ENCODE results near the gene TOR1AIP2.
A peak's percentile ranks its signal among the peaks of the same experiment; 100 is the strongest.

TOR1AIP2 gene

DNA sequence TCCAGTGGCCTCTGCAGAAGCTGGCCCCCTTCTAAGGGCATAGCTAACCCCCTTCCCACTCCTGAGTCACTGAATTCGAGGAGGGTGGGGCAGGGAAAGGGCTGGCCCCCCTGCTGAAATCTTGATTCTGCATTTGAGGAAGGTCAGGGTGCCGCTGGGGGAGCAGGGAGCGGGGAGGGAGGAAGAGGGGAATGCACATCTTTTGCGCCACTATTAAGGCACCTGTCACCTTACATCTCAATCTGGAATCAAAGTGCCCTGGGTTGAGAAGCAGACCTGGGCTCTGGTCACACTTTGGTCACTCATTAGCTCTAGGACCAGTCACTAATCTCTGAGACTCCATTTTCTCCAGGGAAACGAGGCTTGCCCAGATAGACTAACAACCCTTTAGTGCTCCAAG, 62.0 kb downstream of the TOR1AIP2 start:
- Histone ChIP-seq H2AFZ (peak overlapping the region; percentile 73), H3K27me3 (ENCODE audit: control insufficient read depth, insufficient read depth, low read length) (no peaks in the 10 kb centered on the region), H3K4me3 (ENCODE audit: low read depth, low read length) (no peak overlapping the region), H3K4me2 (ENCODE audit: low read length) (peak overlapping the region; percentile 94), H3K36me3 (ENCODE audit: control insufficient read depth, insufficient read depth, low read length) (no peaks in the 10 kb centered on the region), H3K9me3 (ENCODE audit: control insufficient read depth, low read length) (no peaks in the 10 kb centered on the region), H3K27ac (no peak overlapping the region), H3K79me2 (no peaks in the 10 kb centered on the region), H3K9ac (no peak overlapping the region), H3K4me1 (no peaks in the 10 kb centered on the region)
- TF ChIP-seq, protein P1, sequence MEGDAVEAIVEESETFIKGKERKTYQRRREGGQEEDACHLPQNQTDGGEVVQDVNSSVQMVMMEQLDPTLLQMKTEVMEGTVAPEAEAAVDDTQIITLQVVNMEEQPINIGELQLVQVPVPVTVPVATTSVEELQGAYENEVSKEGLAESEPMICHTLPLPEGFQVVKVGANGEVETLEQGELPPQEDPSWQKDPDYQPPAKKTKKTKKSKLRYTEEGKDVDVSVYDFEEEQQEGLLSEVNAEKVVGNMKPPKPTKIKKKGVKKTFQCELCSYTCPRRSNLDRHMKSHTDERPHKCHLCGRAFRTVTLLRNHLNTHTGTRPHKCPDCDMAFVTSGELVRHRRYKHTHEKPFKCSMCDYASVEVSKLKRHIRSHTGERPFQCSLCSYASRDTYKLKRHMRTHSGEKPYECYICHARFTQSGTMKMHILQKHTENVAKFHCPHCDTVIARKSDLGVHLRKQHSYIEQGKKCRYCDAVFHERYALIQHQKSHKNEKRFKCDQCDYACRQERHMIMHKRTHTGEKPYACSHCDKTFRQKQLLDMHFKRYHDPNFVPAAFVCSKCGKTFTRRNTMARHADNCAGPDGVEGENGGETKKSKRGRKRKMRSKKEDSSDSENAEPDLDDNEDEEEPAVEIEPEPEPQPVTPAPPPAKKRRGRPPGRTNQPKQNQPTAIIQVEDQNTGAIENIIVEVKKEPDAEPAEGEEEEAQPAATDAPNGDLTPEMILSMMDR (IDR thresholded peaks at IDR 0.05): no peak

DNA sequence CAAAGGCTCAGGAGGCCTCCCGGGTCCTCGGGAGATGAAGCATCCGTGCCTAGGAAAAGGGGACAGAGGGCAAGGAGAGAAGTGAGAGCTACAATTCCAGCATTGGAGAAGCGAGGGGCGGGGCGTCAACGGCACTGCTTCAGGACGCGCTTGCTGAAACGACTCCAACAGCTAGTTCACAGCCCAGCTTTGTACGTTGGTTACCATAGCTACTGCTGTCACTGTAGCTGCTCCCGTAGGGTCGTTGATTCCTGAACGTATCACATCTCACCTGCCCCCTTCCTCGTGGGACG, 63.1 kb downstream of the TOR1AIP2 start:
- Histone ChIP-seq H3K9ac (no peak overlapping the region), H3K4me3 (ENCODE audit: low read depth, low read length) (peak overlapping the region; percentile 62), H2AFZ (peak overlapping the region; percentile 73), H3K79me2 (no peaks in the 10 kb centered on the region), H3K27ac (no peak overlapping the region), H3K36me3 (ENCODE audit: control insufficient read depth, insufficient read depth, low read length) (no peaks in the 10 kb centered on the region), H3K9me3 (ENCODE audit: control insufficient read depth, low read length) (no peaks in the 10 kb centered on the region), H3K4me1 (no peaks in the 10 kb centered on the region), H3K27me3 (ENCODE audit: control insufficient read depth, insufficient read depth, low read length) (no peaks in the 10 kb centered on the region), H3K4me2 (ENCODE audit: low read length) (peak overlapping the region; percentile 94)
- TF ChIP-seq, protein P1 (IDR thresholded peaks at IDR 0.05): no peak

DNA sequence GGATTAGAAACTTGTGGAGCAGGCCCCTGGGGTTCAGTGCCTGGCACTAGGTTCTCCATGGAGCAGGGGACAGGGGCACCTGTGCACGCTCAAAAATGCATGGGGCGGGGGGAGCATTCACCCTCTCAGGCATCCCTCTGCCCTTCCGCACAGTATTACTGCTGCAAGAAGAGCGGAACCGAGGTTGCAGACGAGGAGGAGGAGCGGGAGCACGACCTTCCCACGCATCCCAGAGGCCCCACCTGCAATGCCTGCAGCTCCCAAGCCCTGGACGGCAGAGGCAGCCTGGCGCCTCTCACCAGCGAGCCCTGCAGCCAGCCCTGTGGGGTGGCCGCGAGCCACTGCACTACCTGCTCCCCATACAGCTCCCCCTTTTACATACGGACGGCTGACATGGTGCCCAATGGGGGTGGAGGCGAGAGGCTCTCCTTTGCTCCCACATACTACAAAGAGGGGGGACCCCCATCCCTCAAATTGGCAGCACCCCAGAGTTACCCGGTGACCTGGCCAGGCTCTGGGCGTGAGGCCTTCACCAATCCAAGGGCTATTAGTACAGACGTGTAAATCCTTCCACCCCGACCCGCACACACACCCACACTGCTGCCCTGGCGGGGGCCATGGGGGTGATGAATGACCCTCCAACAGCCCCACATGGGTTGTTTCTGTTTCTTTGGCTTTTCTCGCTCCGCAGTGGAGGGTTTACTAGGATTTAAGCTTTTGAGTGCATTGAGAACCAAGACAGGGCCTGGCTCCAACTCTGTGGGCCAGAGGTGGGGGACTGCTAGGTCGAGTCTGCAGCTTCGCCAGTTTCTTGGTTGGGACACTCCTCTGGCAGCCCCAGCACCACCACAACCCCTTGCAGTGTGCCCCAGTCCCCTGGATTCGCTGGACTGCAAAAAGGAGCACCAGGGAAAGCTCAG, 63.7 kb downstream of the TOR1AIP2 start:
- TF ChIP-seq, protein P1 (IDR thresholded peaks at IDR 0.05): no peak
- H3K79me2 ChIP-seq: no peaks in the 10 kb centered on the region
- no peaks in the 10 kb centered on the region for H3K9me3 ChIP-seq (ENCODE audit: control insufficient read depth, low read length)
- no peak overlapping the region for H3K9ac ChIP-seq
- H3K4me1 ChIP-seq: no peaks in the 10 kb centered on the region
- H3K4me3 ChIP-seq (ENCODE audit: low read depth, low read length): peak overlapping the region; percentile 62
- H2AFZ ChIP-seq: peak overlapping the region; percentile 73
- peak overlapping the region; percentile 94 for H3K4me2 ChIP-seq (ENCODE audit: low read length)
- H3K27ac ChIP-seq: no peak overlapping the region
- no peaks in the 10 kb centered on the region for H3K36me3 ChIP-seq (ENCODE audit: control insufficient read depth, insufficient read depth, low read length)
- H3K27me3 ChIP-seq (ENCODE audit: control insufficient read depth, insufficient read depth, low read length): no peaks in the 10 kb centered on the region

DNA sequence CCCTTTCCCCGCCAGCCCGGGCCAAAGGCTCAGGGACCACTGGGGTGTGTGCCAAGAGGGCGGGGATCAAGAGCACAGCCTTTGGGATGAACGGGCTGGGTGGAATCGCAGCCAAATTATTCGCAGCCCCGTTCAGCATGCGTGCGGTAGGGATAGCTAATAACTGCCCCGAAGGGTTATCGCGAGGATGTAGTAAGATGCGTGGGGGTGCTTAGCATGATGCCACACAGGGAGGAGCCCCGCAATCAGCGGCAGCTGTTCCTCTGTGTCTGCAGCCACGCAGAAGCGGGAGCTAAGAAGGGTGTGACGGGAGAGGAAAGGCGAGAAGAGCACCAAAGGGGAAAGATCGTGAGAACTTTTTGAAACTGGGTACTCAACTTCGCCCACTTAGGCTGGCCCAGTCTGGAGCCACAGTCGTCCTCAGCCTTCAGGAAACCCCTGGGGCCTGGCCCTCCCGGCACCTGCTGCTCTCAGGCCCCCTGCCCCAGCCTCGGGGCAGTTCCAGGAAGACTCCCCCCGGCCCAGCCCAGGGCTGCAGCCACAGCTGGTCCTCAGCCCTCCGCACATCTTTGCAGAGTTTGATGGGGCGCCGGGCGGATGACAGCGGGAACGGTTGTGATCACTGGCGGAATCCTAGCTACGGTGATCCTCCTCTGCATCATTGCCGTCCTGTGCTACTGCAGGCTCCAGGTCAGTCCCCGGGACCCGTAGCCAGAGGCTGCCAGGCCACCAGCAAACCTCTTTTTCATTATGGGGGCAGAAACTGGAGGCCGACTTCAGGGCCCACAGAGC, 64.9 kb downstream of the TOR1AIP2 start:
- Histone ChIP-seq H3K4me1 (no peaks in the 10 kb centered on the region), H3K79me2 (no peaks in the 10 kb centered on the region), H3K4me3 (ENCODE audit: low read depth, low read length) (no peak overlapping the region), H3K4me2 (ENCODE audit: low read length) (no peak overlapping the region), H3K27me3 (ENCODE audit: control insufficient read depth, insufficient read depth, low read length) (no peaks in the 10 kb centered on the region), H3K27ac (no peak overlapping the region), H3K9me3 (ENCODE audit: control insufficient read depth, low read length) (no peaks in the 10 kb centered on the region), H3K9ac (no peak overlapping the region), H2AFZ (no peak overlapping the region), H3K36me3 (ENCODE audit: control insufficient read depth, insufficient read depth, low read length) (no peaks in the 10 kb centered on the region)
- TF ChIP-seq, protein P1 (IDR thresholded peaks at IDR 0.05): no peak

Measured in parathyroid adenoma (tissue), 2 donors.